GM21447 (cell line): Measurements from ENCODE around the gene FAHD1.
A peak's percentile ranks its signal among the peaks of the same experiment; 100 is the strongest.

Experiments used
- ATAC-seq: cut with Tn5 transposase; IDR thresholded peaks from one replicate; pipeline ENCODE4 v1.9.1; 2021; ENCODE audit not compliant: unreplicated experiment

FAHD1 gene

GRCh38 chr16:1816396-1817275, 10.4 kb upstream of the FAHD1 start:
- no peak for ATAC-seq

DNA sequence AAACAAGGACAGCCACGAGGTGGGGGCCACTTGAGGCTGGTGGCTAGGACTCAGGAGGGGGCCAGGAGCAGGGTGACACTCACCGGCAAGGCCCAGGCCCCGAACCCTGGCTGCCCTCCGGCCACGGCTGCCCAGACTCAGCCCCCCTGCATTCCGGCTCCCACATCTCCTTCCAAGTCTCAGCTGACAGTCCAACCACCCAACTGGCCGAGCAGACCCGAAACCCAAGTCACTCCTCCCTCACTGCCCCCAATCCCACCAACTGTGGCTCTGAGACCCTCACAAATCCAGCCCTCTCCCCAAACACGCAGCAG, 9.8 kb upstream of the FAHD1 start:
- no peak for ATAC-seq

DNA sequence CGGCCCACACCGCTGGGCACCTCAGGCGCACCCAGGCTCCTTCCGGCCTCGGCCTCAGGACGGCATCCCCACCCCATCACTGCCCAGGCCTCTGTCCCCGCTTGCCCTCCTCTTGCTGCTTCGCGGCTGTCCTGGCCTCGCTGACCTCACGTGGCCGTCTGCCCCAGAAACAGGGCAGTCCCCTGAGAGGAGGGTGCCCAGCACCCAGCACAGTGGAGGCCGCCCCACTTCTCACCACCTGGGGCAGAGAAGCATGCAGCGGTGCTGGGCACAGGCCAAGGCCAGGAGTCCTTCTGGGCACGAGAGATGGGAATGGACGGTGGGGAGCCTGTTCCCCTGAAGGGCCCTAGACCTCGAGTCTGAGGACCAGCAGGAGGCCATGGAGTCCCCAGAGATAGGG, 9.3 kb upstream of the FAHD1 start:
- no peak for ATAC-seq

- no peak for ATAC-seq
Measured at GRCh38 chr16:1818204-1818872, 8.7 kb upstream of the FAHD1 start.

DNA sequence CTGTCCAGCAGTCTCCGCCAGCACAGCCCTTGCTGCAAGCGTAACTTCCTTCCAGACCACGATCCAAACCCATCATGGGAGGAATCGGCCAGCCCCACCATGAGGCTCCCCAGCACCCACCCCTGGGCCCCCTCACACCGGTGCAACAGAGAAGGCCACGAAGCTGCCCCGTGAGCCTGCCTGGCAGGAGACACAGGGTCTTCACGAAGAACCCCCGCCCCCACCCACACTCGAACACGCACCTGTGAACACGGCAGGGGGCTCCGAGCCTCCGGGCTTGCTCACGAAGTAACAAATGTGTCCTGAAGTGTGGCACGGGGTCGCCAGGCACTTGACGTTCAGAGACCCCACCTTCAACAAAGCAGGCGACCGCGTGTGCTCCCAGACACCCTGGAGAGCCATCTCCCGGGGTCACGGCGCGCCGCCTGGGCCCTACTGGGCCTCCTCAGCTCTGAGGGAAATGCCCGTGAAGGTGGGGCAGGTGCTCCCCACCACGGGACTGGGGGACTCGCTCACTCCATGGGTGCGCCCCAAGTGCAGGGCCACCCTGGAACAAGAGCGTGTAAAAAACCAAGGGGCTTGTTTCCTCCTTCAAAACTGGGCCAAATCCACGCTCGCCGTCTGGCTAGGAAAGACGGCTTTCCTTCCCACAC, 8.0 kb upstream of the FAHD1 start:
- ATAC-seq = no peak

- ATAC-seq = no peak
Measured at GRCh38 chr16:1819611-1820010, 7.4 kb upstream of the FAHD1 start.

GRCh38 chr16:1820096-1820945, 6.7 kb upstream of the FAHD1 start:
- ATAC-seq = no peak

GRCh38 chr16:1820946-1821290, 6.1 kb upstream of the FAHD1 start:
- no peak for ATAC-seq

GRCh38 chr16:1821861-1822611, 5.0 kb upstream of the FAHD1 start:
- no peak for ATAC-seq

- ATAC-seq = no peak
Measured at GRCh38 chr16:1822801-1823200, 4.2 kb upstream of the FAHD1 start.

DNA sequence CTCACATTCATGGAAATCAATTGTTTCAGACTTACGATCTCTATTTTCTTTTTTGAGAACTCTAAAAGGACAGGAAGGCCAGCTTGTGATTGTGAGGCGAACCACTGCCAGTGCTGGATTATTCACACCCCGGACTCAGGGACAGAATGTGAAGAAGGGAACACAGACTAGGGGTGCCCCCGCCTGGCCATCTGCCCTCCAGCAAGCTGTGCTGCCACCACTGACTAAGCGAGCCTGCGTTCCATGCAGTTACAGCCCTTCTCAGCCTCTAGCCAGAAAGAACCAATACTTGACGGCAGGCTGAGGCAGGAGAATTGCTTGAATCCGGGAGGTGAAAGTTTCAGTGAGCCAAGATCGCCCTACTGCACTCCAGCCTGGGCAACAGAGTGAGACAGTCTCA, 3.2 kb upstream of the FAHD1 start:
- no peak for ATAC-seq

DNA sequence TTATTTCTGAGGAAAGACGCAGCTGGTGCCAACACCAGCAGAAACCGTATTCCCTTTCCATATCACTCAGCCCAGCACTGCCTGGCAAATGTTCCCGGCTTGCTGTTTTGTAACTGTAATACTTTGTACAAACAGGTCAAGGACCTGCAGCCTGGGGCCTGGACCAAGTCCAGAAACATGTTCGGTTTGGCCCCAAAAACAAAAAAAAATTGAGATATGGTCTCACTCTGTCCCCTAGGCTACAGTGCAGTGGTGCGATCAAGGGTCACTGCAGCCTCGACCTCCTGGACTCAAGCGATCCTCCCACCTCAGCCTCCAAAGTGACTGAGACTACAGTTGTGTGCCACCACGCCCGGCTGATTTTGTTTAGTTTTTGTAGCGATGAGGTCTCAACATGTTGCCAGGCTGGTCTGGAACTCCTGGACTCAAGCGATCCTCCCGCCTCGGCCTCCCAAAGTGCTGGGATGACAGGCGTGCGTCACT, 1.6 kb upstream of the FAHD1 start:
- ATAC-seq = no peak

DNA sequence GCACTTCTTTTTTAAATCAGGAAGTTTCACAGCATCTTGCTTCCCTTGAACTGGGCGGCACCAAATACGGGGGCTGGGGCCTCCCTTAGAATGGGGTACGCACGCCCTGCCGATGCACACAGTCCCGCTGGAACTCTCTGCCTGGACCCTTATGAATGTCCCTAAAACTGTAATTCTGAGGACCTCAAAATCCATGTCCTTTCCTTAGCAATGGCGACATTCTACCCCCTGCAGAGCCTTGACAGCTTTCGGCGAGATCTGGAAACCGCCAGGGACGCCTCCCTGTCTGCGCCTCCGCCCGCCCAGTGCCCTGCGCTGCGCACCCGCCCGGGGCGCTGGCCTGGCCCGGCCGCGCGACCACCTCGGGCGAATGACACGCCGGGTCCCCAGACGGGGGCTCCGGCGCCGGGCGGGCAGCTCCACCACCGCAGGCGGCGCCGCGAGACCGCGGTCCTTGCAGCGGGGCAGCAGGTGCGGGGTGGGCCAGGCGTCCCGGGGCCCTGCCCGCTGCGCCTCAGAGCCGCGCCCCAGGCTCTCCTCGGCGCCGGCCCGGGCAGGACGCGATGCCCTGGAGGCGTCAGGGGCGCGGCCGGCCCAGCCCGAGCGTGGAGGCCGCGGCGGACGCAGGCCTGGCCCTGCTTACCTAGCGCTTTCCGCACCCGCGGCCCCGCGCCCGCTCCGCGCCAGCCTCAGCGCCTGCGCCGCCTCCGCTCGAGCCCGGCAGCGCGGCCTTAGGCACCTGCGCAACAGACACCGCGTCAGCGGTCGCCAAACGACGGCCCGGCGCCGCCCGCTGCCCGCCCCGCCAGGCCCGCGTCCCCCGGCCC, 929 bp upstream of the FAHD1 start:
- peak; percentile 34 for ATAC-seq

GRCh38 chr16:1828645-1829410, 1.8 kb downstream of the FAHD1 start:
- no peak for ATAC-seq

GRCh38 chr16:1830213-1830612, 3.2 kb downstream of the FAHD1 start:
- ATAC-seq = no peak

DNA sequence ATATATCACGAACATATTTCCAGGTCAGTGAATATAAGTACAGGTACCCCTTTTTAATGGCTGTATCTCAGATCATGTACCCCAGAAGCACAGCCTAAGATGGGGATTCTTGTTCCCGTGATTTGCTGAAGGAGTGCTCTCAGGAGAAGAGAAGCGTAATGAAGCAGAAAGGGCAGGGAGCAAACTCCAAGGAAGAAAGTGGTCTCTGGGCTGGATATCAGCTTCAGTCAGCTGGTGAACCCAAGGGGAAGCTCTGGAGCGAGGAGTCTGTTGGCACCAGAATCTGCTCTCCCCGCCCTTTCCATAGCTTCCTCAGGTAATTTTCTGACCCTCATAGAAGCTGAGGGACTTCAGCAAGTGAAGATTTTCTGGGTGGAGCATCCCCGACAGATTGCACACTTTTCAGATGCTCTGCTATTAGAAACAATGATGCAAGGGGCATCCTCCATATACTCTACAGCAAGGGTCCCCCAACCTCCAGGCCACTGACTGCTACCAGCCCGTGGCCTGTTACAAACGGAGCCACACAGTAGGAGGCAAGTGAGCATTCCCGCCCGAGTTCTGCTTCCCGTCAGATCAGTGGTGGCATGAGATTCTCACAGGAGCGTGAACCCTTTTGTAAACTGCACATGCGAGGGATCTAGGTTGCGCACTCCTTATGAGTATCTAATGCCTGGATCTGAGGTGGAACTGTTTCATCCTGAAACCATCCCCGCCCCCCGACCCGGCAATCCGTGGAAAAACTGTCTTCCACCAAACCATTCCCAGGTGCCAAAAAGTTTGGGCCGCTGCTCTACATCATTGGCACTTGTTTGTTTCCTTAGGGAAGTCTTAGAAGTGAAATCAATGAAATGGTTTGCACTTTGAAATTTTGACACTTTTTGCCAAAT, 4.4 kb downstream of the FAHD1 start:
- no peak for ATAC-seq

GRCh38 chr16:1832838-1833454, 5.9 kb downstream of the FAHD1 start:
- ATAC-seq = no peak
